Measurements from ENCODE around the gene HEG1. TPM values are rescaled to one million over a fixed set of nuclear protein-coding genes. Genes with fewer than 3 reads are reported as not detected.

HEG1 gene
- total and polyA plus RNA-seq, 2 of the 8 experiments (the other 6 are each of a cell fraction or from before 2014, with no cell fraction given), result 5.3 to 9.7 TPM

GRCh38 chr3:125072301-125072700 is 16.5 kb upstream of the HEG1 start:
- no peak overlapping the region for H2BK12ac ChIP-seq (ENCODE audit: low read depth, low read length)
- no peaks in the 10 kb centered on the region for H3K79me1 ChIP-seq (ENCODE audit: low read depth, low read length)
- TF ChIP-seq EP300 (IDR thresholded peaks at IDR 0.05; ENCODE audit: borderline replicate concordance in 1 of 2, low read depth in 2 of 2, low read length in 2 of 2) (no peak), TBP (IDR thresholded peaks at IDR 0.05; ENCODE audit: low read depth, low read length) (no peak), ASH2L (IDR thresholded peaks at IDR 0.05; ENCODE audit: low read length) (no peak), TAF7 (optimal IDR thresholded peaks at IDR 0.05; ENCODE audit: borderline replicate concordance, low read depth, low read length) (no peak), SRF (IDR thresholded peaks at IDR 0.05; ENCODE audit: low read depth, low read length) (no peak), EZH2 (IDR thresholded peaks at IDR 0.05; ENCODE audit: low read depth, low read length, severe bottlenecking) (no peak), SIN3A (conservative IDR thresholded peaks at IDR 0.05 in 1 of 2, IDR thresholded peaks at IDR 0.05 in 1 of 2; ENCODE audit: low read depth in 1 of 2, low read length in 2 of 2) (no peak), CREB1 (IDR thresholded peaks at IDR 0.05) (no peak), SAP30 (IDR thresholded peaks at IDR 0.05; ENCODE audit: insufficient read depth, insufficient replicate concordance, low read length) (no peak), ZNF274 (IDR thresholded peaks at IDR 0.05; ENCODE audit: borderline replicate concordance, extremely low read depth, low read length) (no peak), KDM4A (IDR thresholded peaks at IDR 0.05; ENCODE audit: low read depth, low read length, severe bottlenecking) (no peak), POLR2A (IDR thresholded peaks at IDR 0.05; ENCODE audit: control extremely low read depth in 1 of 2, low read depth in 2 of 2, low read length in 2 of 2) (no peak), BCL11A (IDR thresholded peaks at IDR 0.05; ENCODE audit: low read depth in 2 of 2, low read length in 2 of 2) (no peak), CTBP2 (IDR thresholded peaks at IDR 0.05; ENCODE audit: borderline replicate concordance, insufficient read depth, insufficient read length, low read length) (no peak)

More at GRCh38 chr3:125072301-125072700, 16.5 kb upstream of the HEG1 start:
- no peaks in the 10 kb centered on the region for H3K79me2 ChIP-seq (ENCODE audit: control insufficient read depth in 1 of 2, insufficient read depth in 2 of 2, low read length in 2 of 2)
- H3K4me2 ChIP-seq (ENCODE audit: insufficient read depth in 1 of 2, low read depth in 2 of 2, low read length in 2 of 2), result no peak overlapping the region
- no peak overlapping the region for H4K8ac ChIP-seq (ENCODE audit: extremely low read depth, insufficient read depth, low read length)
- no peak overlapping the region for H3K4me3 ChIP-seq (ENCODE audit: extremely low read depth in 1 of 4, insufficient read depth in 2 of 4, low read depth in 3 of 4, low read length in 4 of 4)
- H4K5ac ChIP-seq (ENCODE audit: insufficient read length, low read depth, low read length), result no peak overlapping the region
- H3K18ac ChIP-seq (ENCODE audit: extremely low read depth, low read length), result no peak overlapping the region
- H3K14ac ChIP-seq (ENCODE audit: insufficient read length), result no peak overlapping the region
- no peaks in the 10 kb centered on the region for H3K27me3 ChIP-seq (replicated peaks in 1 of 4; ENCODE audit: control insufficient read depth in 3 of 4, extremely low read depth in 1 of 4, insufficient read depth in 3 of 4, low read length in 3 of 4)
- H3K23ac ChIP-seq (ENCODE audit: insufficient read length), result no peak overlapping the region
- H4K20me1 ChIP-seq (replicated peaks in 1 of 2; ENCODE audit: control insufficient read depth in 1 of 2, insufficient read depth in 2 of 2, low read length in 2 of 2), result no peaks in the 10 kb centered on the region
- FAIRE-seq (no peak), DNase-seq (ENCODE audit: low read depth in 1 of 2, low spot score in 2 of 2) (no peak)
- CTCF ChIA-PET (ENCODE audit: partially characterized antibody), result interaction anchor here (1.1 to 2.1 kb wide), 3 partner anchors 20 to 78 kb away, joined by 4 to 7 read pairs (median 6); no protein-coding TSS in a partner anchor
- no peak overlapping the region for H3K56ac ChIP-seq (replicated peaks; ENCODE audit: insufficient read length, low read depth, low read length)
- H3K9ac ChIP-seq (replicated peaks in 1 of 4; ENCODE audit: extremely low read depth in 1 of 4, low read depth in 3 of 4, low read length in 3 of 4), result no peak overlapping the region
- no peaks in the 10 kb centered on the region; the same call in 1 of the 2 replicates for H3K23me2 ChIP-seq (ENCODE audit: low read depth, low read length)
- no peak overlapping the region for H4K91ac ChIP-seq (replicated peaks; ENCODE audit: insufficient read length, low read length)
- no peak overlapping the region for H2BK5ac ChIP-seq (ENCODE audit: low read depth, low read length)
- H2BK120ac ChIP-seq (replicated peaks; ENCODE audit: low read depth, low read length), result no peak overlapping the region
- no peak overlapping the region for H3K4ac ChIP-seq (replicated peaks; ENCODE audit: insufficient read length, low read depth, low read length)
- no peaks in the 10 kb centered on the region for H3K9me3 ChIP-seq (ENCODE audit: insufficient read depth in 2 of 2, low read depth in 1 of 2, low read length in 1 of 2)
- H3K36me3 ChIP-seq (ENCODE audit: control insufficient read depth in 2 of 4, insufficient read depth in 4 of 4, low read length in 3 of 4), result peaks cover 0 to 2% (median 0%) of the 10 kb centered on the region in 4 experiments; a peak in 1 of 8 replicates
- H2AK5ac ChIP-seq (ENCODE audit: low read depth, low read length), result no peak overlapping the region
- H3K27ac ChIP-seq (ENCODE audit: low read depth, low read length), result no peak overlapping the region
- peaks cover 0 to 6% (median 1%) of the 10 kb centered on the region in 4 experiments; a peak in 4 of 7 replicates for H3K4me1 ChIP-seq (replicated peaks in 1 of 4; ENCODE audit: control insufficient read depth in 3 of 4, insufficient read depth in 4 of 4, low read length in 3 of 4)
- H2BK20ac ChIP-seq (ENCODE audit: low read length), result no peak overlapping the region
- POLR2A ChIA-PET (ENCODE audit: partially characterized antibody), result interaction anchor here (2.0 kb wide), 1 partner anchor 12 kb away, joined by 9 read pairs; no protein-coding TSS in a partner anchor
- H2BK15ac ChIP-seq (ENCODE audit: low read length), result no peak overlapping the region
- no peak overlapping the region for H2AFZ ChIP-seq (ENCODE audit: low read length)

All from H1 (cell line).